CD14-positive monocyte (primary cell): ENCODE data around the gene NPAS4. TPM values are rescaled to one million over a fixed set of nuclear protein-coding genes. Genes with fewer than 3 reads are reported as not detected.
"Not testable (repeated sequence)": the region's sequence is repeated elsewhere in the genome, so short reads cannot be mapped to it uniquely, and the experiment has no call there.

Source experiments
- DNase-seq, 3 donors: peaks; one replicate each; pipeline ENCODE4 v3.0.0-alpha.2; 2011 to 2022
- H2AFZ ChIP-seq: 2 replicates; pipeline ENCODE4 v1.6.0; 2012; ENCODE audit warnings: mild to moderate bottlenecking, low read depth, low read length, inconsistent platforms; ENCODE audit not compliant: insufficient read depth, poor library complexity, severe bottlenecking
- H3K27ac ChIP-seq, 2 donors: 1 replicate in 1 of 2; 2 replicates in 1 of 2; pipeline ENCODE4 v1.5.1; 2012 to 2013; ENCODE audit warnings: low read length in 2 of 2, control low read depth in 1 of 2, inconsistent platforms in 1 of 2, low read depth in 1 of 2, mild to moderate bottlenecking in 1 of 2
- H3K27me3 ChIP-seq, 2 donors: one replicate each; pipeline versions ENCODE4 v1.6.0 to v1.6.1; 2011 to 2013; ENCODE audit warnings: low read length in 2 of 2; ENCODE audit not compliant: control insufficient read depth in 2 of 2, insufficient read depth in 2 of 2
- H3K36me3 ChIP-seq, 2 donors: replicated peaks in 1 of 2; 1 replicate in 1 of 2; 2 replicates in 1 of 2; pipeline versions ENCODE4 v1.5.1 to v1.6.1; 2012 to 2013; ENCODE audit warnings: low read length in 2 of 2, control low read depth in 1 of 2, inconsistent platforms in 1 of 2, mild to moderate bottlenecking in 1 of 2; ENCODE audit not compliant: insufficient read depth in 2 of 2, control insufficient read depth in 1 of 2
- H3K4me1 ChIP-seq, 2 donors: 1 replicate in 1 of 2; 2 replicates in 1 of 2; pipeline versions ENCODE4 v1.5.1 to v1.6.1; 2012 to 2013; ENCODE audit warnings: low read length in 2 of 2, control low read depth in 1 of 2, inconsistent platforms in 1 of 2, mild to moderate bottlenecking in 1 of 2, moderate library complexity in 1 of 2; ENCODE audit not compliant: insufficient read depth in 2 of 2, control insufficient read depth in 1 of 2
- H3K4me2 ChIP-seq: replicated peaks from 2 replicates; pipeline ENCODE3; 2012; ENCODE audit warnings: low read length, moderate library complexity, mild to moderate bottlenecking; ENCODE audit not compliant: poor library complexity, severe bottlenecking; ENCODE audit errors: extremely low read depth
- H3K4me3 ChIP-seq, 3 experiments: fragments of 200-600 bp in 1 of 3; sonication (generic) in 1 of 3; replicated peaks in 1 of 3; 1 replicate in 2 of 3; 2 replicates in 1 of 3; pipeline ENCODE4 v1.5.1; 2011 to 2013; ENCODE audit warnings: low read length in 3 of 3, mild to moderate bottlenecking in 3 of 3, control low read depth in 2 of 3, low read depth in 2 of 3, inconsistent platforms in 1 of 3, moderate library complexity in 1 of 3
- H3K79me2 ChIP-seq: 2 replicates; pipeline ENCODE4 v1.6.0; 2012; ENCODE audit warnings: mild to moderate bottlenecking, control low read depth, inconsistent platforms, low read length, moderate library complexity; ENCODE audit not compliant: insufficient read depth
- H3K9ac ChIP-seq: 2 replicates; pipeline ENCODE4 v1.6.0; 2017; ENCODE audit warnings: low read length, mild to moderate bottlenecking; ENCODE audit not compliant: insufficient read depth, poor library complexity, severe bottlenecking
- H3K9me3 ChIP-seq, 2 donors: replicated peaks in 1 of 2; 1 replicate in 1 of 2; 2 replicates in 1 of 2; pipeline versions ENCODE4 v1.5.1 to v1.6.1; 2012 to 2013; ENCODE audit warnings: low read length in 2 of 2, control low read depth in 1 of 2; ENCODE audit not compliant: control insufficient read depth in 1 of 2, insufficient read depth in 1 of 2
- H4K20me1 ChIP-seq: 2 replicates; pipeline ENCODE4 v1.6.0; 2012; ENCODE audit warnings: mild to moderate bottlenecking, low read length, control low read depth, moderate library complexity; ENCODE audit not compliant: insufficient read depth
- H3K27ac Mint-ChIP-seq, 7 donors: one replicate each; pipeline ENCODE4 v1.8.0; 2020; ENCODE audit warnings: mild to moderate bottlenecking in 7 of 7, mixed read lengths in 7 of 7, moderate library complexity in 6 of 7, inconsistent platforms in 2 of 7
- H3K27me3 Mint-ChIP-seq, 3 donors: one replicate each; pipeline ENCODE4 v1.8.0; 2021 to 2022; ENCODE audit warnings: low read depth in 3 of 3, mild to moderate bottlenecking in 3 of 3, mixed read lengths in 3 of 3, moderate library complexity in 3 of 3, inconsistent platforms in 1 of 3
- H3K36me3 Mint-ChIP-seq, 2 donors: one replicate each; pipeline ENCODE4 v1.8.0; 2020; ENCODE audit warnings: mixed read lengths in 2 of 2, inconsistent platforms in 1 of 2, mild to moderate bottlenecking in 1 of 2
- H3K4me1 Mint-ChIP-seq: one replicate; pipeline ENCODE4 v1.8.0; 2020; ENCODE audit warnings: mild to moderate bottlenecking, mixed read lengths
- H3K4me3 Mint-ChIP-seq, 2 donors: one replicate each; pipeline ENCODE4 v1.8.0; 2020; ENCODE audit warnings: mild to moderate bottlenecking in 2 of 2, mixed read lengths in 2 of 2, moderate library complexity in 1 of 2
- H3K9me3 Mint-ChIP-seq, 7 donors: one replicate each; pipeline ENCODE4 v1.8.0; 2020 to 2022; ENCODE audit warnings: mixed read lengths in 7 of 7, mild to moderate bottlenecking in 6 of 7, moderate library complexity in 6 of 7, inconsistent platforms in 2 of 7
- CTCF ChIP-seq: fragments of 200-600 bp; IDR thresholded peaks from one replicate; pipeline ENCODE4 v1.8.0; 2022; ENCODE audit warnings: antibody characterized with exemption, mild to moderate bottlenecking
- WGBS: methylation state at CpG from one replicate; pipeline ENCODE4 v1.1.5; 2013; ENCODE audit warnings: missing lambda C conversion rate; ENCODE audit not compliant: insufficient coverage; 5-methylcytosine and 5-hydroxymethylcytosine counted together
- intact Hi-C, 2 donors: fragments of 100-400 bp; cut with micrococcal nuclease; formaldehyde crosslinking; loops; one replicate each; pipeline versions ENCODE4 v1.15.0 to v1.15.1; 2023
- polyA plus RNA-seq, 3 donors: library from polyadenylated mRNA; depleted of rRNA in 1 of 3; unstranded in 2 of 3; stranded (reverse) in 1 of 3; fragments of 300-500 nt in 2 of 3; fragments of >200 nt in 1 of 3; fragmentation: Illumina TruSeq in 2 of 3; gene quantifications; 1 replicate in 2 of 3; 2 replicates in 1 of 3; pipeline ENCODE4 v1.2.3, GENCODE V29; 2012 to 2021

The NPAS4 gene
- polyA plus RNA-seq, 3 donors: not detected

- no peak overlapping the region for H3K4me3 ChIP-seq
- Mint-ChIP-seq H3K36me3 (no peaks in the 10 kb centered on the region), H3K27ac (no peak overlapping the region), H3K4me3 (no peak overlapping the region), H3K4me1 (peaks cover 49% of the 10 kb centered on the region), H3K27me3 (peaks cover 0 to 8% (median 2%) of the 10 kb centered on the region in 3 donors), H3K9me3 (peaks cover 0 to 10% (median 3%) of the 10 kb centered on the region in 7 donors)
- H3K4me2 ChIP-seq: no peak overlapping the region
- intact Hi-C loops: no loop called here
- no peaks in the 10 kb centered on the region for H3K36me3 ChIP-seq
- H2AFZ ChIP-seq: no peak overlapping the region
- peaks cover 7% of the 10 kb centered on the region for H4K20me1 ChIP-seq
- no peaks in the 10 kb centered on the region for H3K79me2 ChIP-seq
- WGBS: 100% methylated on average over 2 of the region's 3 CpGs
- no peak for DNase-seq
- no peak overlapping the region for H3K27ac ChIP-seq
- no peak for TF ChIP-seq CTCF
- H3K27me3 ChIP-seq: no peaks in the 10 kb centered on the region
- H3K9ac ChIP-seq: no peak overlapping the region
- H3K4me1 ChIP-seq: peaks cover 41 to 54% of the 10 kb centered on the region in 2 donors
- peaks cover 0 to 4% of the 10 kb centered on the region in 2 donors for H3K9me3 ChIP-seq
Observed at GRCh38 chr11:66462911-66463310, 42.1 kb downstream of the NPAS4 start.

DNA sequence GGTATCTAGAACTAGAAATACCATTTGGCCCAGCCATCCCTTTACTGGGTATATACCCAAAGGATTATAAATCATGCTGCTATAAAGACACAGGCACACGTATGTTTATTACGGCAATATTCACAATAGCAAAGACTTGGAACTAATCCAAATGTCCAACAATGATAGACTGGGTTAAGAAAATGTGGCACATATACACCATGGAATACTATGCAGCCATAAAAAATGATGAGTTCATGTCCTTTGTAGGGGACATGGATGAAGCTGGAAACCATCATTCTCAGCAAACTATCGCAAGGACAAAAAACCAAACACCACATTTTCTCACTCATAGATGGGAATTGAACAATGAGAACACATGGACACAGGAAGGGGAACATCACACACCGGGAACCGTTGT lies 43.3 kb downstream of the NPAS4 start:
- no CpG with 5 or more reads among the region's 5 CpGs for WGBS
- Histone ChIP-seq H3K4me1 (peaks cover 34 to 48% of the 10 kb centered on the region in 2 donors), H4K20me1 (peaks cover 18% of the 10 kb centered on the region)
- H3K27me3 Mint-ChIP-seq, DNase-seq, H3K9ac ChIP-seq, H3K79me2 ChIP-seq, H3K4me3 Mint-ChIP-seq, H3K27ac Mint-ChIP-seq, intact Hi-C loops, H2AFZ ChIP-seq, H3K9me3 ChIP-seq, H3K27me3 ChIP-seq, H3K27ac ChIP-seq, H3K36me3 ChIP-seq, H3K4me3 ChIP-seq, H3K4me2 ChIP-seq, H3K36me3 Mint-ChIP-seq: not testable (repeated sequence)
- Mint-ChIP-seq H3K9me3 (peaks cover 0 to 10% (median 3%) of the 10 kb centered on the region in 7 donors), H3K4me1 (peaks cover 45% of the 10 kb centered on the region)
